Liver (tissue), 9 donors: ENCODE results near the gene XRCC1. TPM values are rescaled to one million over a fixed set of nuclear protein-coding genes. Genes with fewer than 3 reads are reported as not detected.

Experiments
- DNase-seq: peaks from one replicate; pipeline ENCODE4 v3.0.0-alpha.2; 2017; ENCODE audit warnings: low spot score
- H3K27ac ChIP-seq, 2 donors: one replicate each; pipeline ENCODE4 v1.7.0; 2013; ENCODE audit warnings: inconsistent platforms in 2 of 2, low read length in 2 of 2, control low read depth in 1 of 2, low read depth in 1 of 2, mild to moderate bottlenecking in 1 of 2
- H3K27me3 ChIP-seq, 4 donors: one replicate each; pipeline versions ENCODE4 v1.6.1 to v1.7.0; 2013; ENCODE audit warnings: low read length in 3 of 4, inconsistent platforms in 1 of 4, mild to moderate bottlenecking in 1 of 4, moderate library complexity in 1 of 4; ENCODE audit not compliant: control insufficient read depth in 4 of 4, insufficient read depth in 4 of 4
- H3K36me3 ChIP-seq, 4 donors: one replicate each; pipeline versions ENCODE4 v1.6.1 to v1.7.0; 2013; ENCODE audit warnings: low read length in 3 of 4, mild to moderate bottlenecking in 3 of 4, low read depth in 1 of 4, moderate library complexity in 1 of 4; ENCODE audit not compliant: control insufficient read depth in 4 of 4, insufficient read depth in 3 of 4
- H3K4me1 ChIP-seq, 4 donors: one replicate each; pipeline versions ENCODE4 v1.6.1 to v1.7.0; 2013; ENCODE audit warnings: low read length in 3 of 4, mild to moderate bottlenecking in 3 of 4, moderate library complexity in 1 of 4; ENCODE audit not compliant: control insufficient read depth in 4 of 4, insufficient read depth in 4 of 4
- H3K4me3 ChIP-seq, 3 donors: one replicate each; pipeline versions ENCODE4 v1.6.1 to v1.7.0; 2013; ENCODE audit warnings: low read length in 3 of 3, control low read depth in 1 of 3, low read depth in 1 of 3, mild to moderate bottlenecking in 1 of 3
- H3K9ac ChIP-seq, 2 donors: one replicate each; pipeline ENCODE4 v1.7.0; 2013; ENCODE audit warnings: low read length in 2 of 2, mild to moderate bottlenecking in 2 of 2, moderate library complexity in 2 of 2, control low read depth in 1 of 2, low read depth in 1 of 2
- H3K9me3 ChIP-seq, 4 donors: one replicate each; pipeline versions ENCODE4 v1.6.1 to v1.7.0; 2013; ENCODE audit warnings: low read length in 3 of 4; ENCODE audit not compliant: control insufficient read depth in 4 of 4
- EGR1 ChIP-seq, 2 donors: IDR thresholded peaks; 2 replicates each; pipeline ENCODE4 v1.6.1; 2016 to 2018; ENCODE audit warnings: antibody characterized with exemption in 2 of 2, low read depth in 2 of 2
- FOXA1 ChIP-seq: IDR thresholded peaks from 2 replicates; pipeline ENCODE4 v1.6.1; 2016; ENCODE audit warnings: antibody characterized with exemption
- FOXA2 ChIP-seq: IDR thresholded peaks from 2 replicates; pipeline ENCODE4 v1.6.1; 2016; ENCODE audit warnings: antibody characterized with exemption
- GABPA ChIP-seq, 2 donors: IDR thresholded peaks in 1 of 2; conservative IDR thresholded peaks in 1 of 2; 2 replicates each; pipeline ENCODE4 v1.6.1; 2016; ENCODE audit warnings: antibody characterized with exemption in 2 of 2, mild to moderate bottlenecking in 1 of 2, moderate library complexity in 1 of 2
- HNF4A ChIP-seq, 2 donors: conservative IDR thresholded peaks; 2 replicates each; pipeline ENCODE4 v1.6.1; 2016; ENCODE audit warnings: antibody characterized with exemption in 2 of 2, mild to moderate bottlenecking in 2 of 2
- HNF4G ChIP-seq: IDR thresholded peaks from 2 replicates; pipeline ENCODE4 v1.6.1; 2016; ENCODE audit warnings: antibody characterized with exemption
- JUND ChIP-seq, 2 donors: IDR thresholded peaks; 2 replicates each; pipeline ENCODE4 v1.6.1; 2016; ENCODE audit warnings: antibody characterized with exemption in 2 of 2
- NR2F2 ChIP-seq: IDR thresholded peaks from 2 replicates; pipeline ENCODE4 v1.6.1; 2016; ENCODE audit warnings: antibody characterized with exemption
- RAD21 ChIP-seq, 2 donors: IDR thresholded peaks; 2 replicates each; pipeline ENCODE4 v1.6.1; 2016; ENCODE audit warnings: antibody characterized with exemption in 2 of 2, mild to moderate bottlenecking in 2 of 2
- RXRA ChIP-seq, 2 donors: IDR thresholded peaks; 2 replicates each; pipeline ENCODE4 v1.6.1; 2017 to 2018; ENCODE audit warnings: antibody characterized with exemption in 2 of 2, mild to moderate bottlenecking in 1 of 2
- SP1 ChIP-seq: IDR thresholded peaks from 2 replicates; pipeline ENCODE4 v1.6.1; 2018; ENCODE audit warnings: antibody characterized with exemption, mild to moderate bottlenecking
- TAF1 ChIP-seq: conservative IDR thresholded peaks from 2 replicates; pipeline ENCODE4 v1.6.1; 2016; ENCODE audit warnings: antibody characterized with exemption, mild to moderate bottlenecking
- YY1 ChIP-seq: IDR thresholded peaks from 2 replicates; pipeline ENCODE4 v1.6.1; 2016; ENCODE audit warnings: antibody characterized with exemption, mild to moderate bottlenecking
- ZBTB33 ChIP-seq: IDR thresholded peaks from 2 replicates; pipeline ENCODE4 v1.6.1; 2016; ENCODE audit warnings: antibody characterized with exemption
- WGBS: extraction: QIAGEN DNeasy Blood & Tissue Kit; methylation state at CpG from one replicate; pipeline ENCODE4 v1.1.7; 2013; 5-methylcytosine and 5-hydroxymethylcytosine counted together
- polyA plus RNA-seq, 2 donors: library from polyadenylated mRNA; stranded (reverse) in 1 of 2; unstranded in 1 of 2; fragments of 200-250 nt in 1 of 2; fragments of >200 nt in 1 of 2; fragmentation: Nextera tagmentation in 1 of 2; extraction: Ambion mirVana in 1 of 2; gene quantifications; one replicate each; pipeline versions ENCODE4 v1.2.1 to v1.2.3, GENCODE V29; 2013 to 2015
- total RNA-seq, 2 donors: library from RNA; depleted of rRNA; stranded (reverse); fragments of >200 nt; gene quantifications; one replicate each; pipeline ENCODE4 v1.2.3, GENCODE V29; 2014
- TF ChIP-seq, protein P1 (sequence below): IDR thresholded peaks from 2 replicates; pipeline ENCODE4 v1.6.1; 2016; ENCODE audit warnings: antibody characterized with exemption
- TF ChIP-seq, protein P2 (sequence below): IDR thresholded peaks from 2 replicates; pipeline ENCODE4 v1.6.1; 2016; ENCODE audit warnings: antibody characterized with exemption, mild to moderate bottlenecking
- TF ChIP-seq, protein P3 (sequence below): IDR thresholded peaks from 2 replicates; pipeline ENCODE4 v1.6.1; 2016; ENCODE audit warnings: antibody characterized with exemption
- TF ChIP-seq, protein P4 (sequence below): fragments of 150-350 bp; IDR thresholded peaks from 2 replicates; pipeline ENCODE4 v1.5.1; 2017; ENCODE audit warnings: improper control_type of control experiment, low read depth, low read length; ENCODE audit not compliant: missing input control
- donor health status: healthy.
- donor health status: healthy.
- donor health status: healthy.
- donor health status: healthy.
- donor health status: healthy.

XRCC1 gene
- total and polyA plus RNA-seq, 4 donors, result 3.6 to 9.8 (median 4.9) TPM

- peaks cover 1 to 14% (median 8%) of the 10 kb centered on the region in 4 donors for H3K4me1 ChIP-seq
- H3K36me3 ChIP-seq, result peaks cover 0 to 14% (median 13%) of the 10 kb centered on the region in 4 donors
- WGBS, result 67% methylated on average over 2 of the region's 2 CpGs
- H3K9me3 ChIP-seq, result no peaks in the 10 kb centered on the region
- H3K27ac ChIP-seq, result no peak overlapping the region
- H3K4me3 ChIP-seq, result no peak overlapping the region
- TF ChIP-seq EGR1 (IDR thresholded peaks at IDR 0.05; ENCODE audit: low read depth in 2 of 2), result no peak
- TF ChIP-seq RAD21 (IDR thresholded peaks at IDR 0.05), result no peak
- no peak for TF ChIP-seq FOXA1
- no peak for TF ChIP-seq TAF1
- TF ChIP-seq, protein P1, sequence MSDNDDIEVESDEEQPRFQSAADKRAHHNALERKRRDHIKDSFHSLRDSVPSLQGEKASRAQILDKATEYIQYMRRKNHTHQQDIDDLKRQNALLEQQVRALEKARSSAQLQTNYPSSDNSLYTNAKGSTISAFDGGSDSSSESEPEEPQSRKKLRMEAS, result no peak
- TF ChIP-seq FOXA2, result no peak
- TF ChIP-seq, protein P2, sequence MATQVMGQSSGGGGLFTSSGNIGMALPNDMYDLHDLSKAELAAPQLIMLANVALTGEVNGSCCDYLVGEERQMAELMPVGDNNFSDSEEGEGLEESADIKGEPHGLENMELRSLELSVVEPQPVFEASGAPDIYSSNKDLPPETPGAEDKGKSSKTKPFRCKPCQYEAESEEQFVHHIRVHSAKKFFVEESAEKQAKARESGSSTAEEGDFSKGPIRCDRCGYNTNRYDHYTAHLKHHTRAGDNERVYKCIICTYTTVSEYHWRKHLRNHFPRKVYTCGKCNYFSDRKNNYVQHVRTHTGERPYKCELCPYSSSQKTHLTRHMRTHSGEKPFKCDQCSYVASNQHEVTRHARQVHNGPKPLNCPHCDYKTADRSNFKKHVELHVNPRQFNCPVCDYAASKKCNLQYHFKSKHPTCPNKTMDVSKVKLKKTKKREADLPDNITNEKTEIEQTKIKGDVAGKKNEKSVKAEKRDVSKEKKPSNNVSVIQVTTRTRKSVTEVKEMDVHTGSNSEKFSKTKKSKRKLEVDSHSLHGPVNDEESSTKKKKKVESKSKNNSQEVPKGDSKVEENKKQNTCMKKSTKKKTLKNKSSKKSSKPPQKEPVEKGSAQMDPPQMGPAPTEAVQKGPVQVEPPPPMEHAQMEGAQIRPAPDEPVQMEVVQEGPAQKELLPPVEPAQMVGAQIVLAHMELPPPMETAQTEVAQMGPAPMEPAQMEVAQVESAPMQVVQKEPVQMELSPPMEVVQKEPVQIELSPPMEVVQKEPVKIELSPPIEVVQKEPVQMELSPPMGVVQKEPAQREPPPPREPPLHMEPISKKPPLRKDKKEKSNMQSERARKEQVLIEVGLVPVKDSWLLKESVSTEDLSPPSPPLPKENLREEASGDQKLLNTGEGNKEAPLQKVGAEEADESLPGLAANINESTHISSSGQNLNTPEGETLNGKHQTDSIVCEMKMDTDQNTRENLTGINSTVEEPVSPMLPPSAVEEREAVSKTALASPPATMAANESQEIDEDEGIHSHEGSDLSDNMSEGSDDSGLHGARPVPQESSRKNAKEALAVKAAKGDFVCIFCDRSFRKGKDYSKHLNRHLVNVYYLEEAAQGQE, result no peak
- TF ChIP-seq YY1, result no peak
- no peak for TF ChIP-seq SP1
- TF ChIP-seq HNF4A (conservative IDR thresholded peaks at IDR 0.05), result no peak
- TF ChIP-seq RXRA (IDR thresholded peaks at IDR 0.05), result no peak
- no peak for TF ChIP-seq HNF4G
- TF ChIP-seq NR2F2, result no peak
- H3K27me3 ChIP-seq, result no peaks in the 10 kb centered on the region
- DNase-seq, result no peak
- no peak overlapping the region for H3K9ac ChIP-seq
Observed at GRCh38 chr19:43507880-43508279, 67.4 kb downstream of the XRCC1 start.

GRCh38 chr19:43506629-43507028 lies 68.7 kb downstream of the XRCC1 start:
- Histone ChIP-seq H3K4me3 (no peak overlapping the region), H3K36me3 (peaks cover 0 to 14% (median 13%) of the 10 kb centered on the region in 4 donors), H3K9ac (no peak overlapping the region), H3K4me1 (peaks cover 6 to 25% (median 12%) of the 10 kb centered on the region in 4 donors), H3K27me3 (no peaks in the 10 kb centered on the region), H3K9me3 (no peaks in the 10 kb centered on the region), H3K27ac (no peak overlapping the region)
- 96% methylated on average over 5 of the region's 5 CpGs for WGBS
- TF ChIP-seq, protein P3, sequence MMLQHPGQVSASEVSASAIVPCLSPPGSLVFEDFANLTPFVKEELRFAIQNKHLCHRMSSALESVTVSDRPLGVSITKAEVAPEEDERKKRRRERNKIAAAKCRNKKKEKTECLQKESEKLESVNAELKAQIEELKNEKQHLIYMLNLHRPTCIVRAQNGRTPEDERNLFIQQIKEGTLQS, result no peak
- no peak for TF ChIP-seq NR2F2
- TF ChIP-seq, protein P1, result no peak
- TF ChIP-seq YY1, result no peak
- TF ChIP-seq, protein P4, sequence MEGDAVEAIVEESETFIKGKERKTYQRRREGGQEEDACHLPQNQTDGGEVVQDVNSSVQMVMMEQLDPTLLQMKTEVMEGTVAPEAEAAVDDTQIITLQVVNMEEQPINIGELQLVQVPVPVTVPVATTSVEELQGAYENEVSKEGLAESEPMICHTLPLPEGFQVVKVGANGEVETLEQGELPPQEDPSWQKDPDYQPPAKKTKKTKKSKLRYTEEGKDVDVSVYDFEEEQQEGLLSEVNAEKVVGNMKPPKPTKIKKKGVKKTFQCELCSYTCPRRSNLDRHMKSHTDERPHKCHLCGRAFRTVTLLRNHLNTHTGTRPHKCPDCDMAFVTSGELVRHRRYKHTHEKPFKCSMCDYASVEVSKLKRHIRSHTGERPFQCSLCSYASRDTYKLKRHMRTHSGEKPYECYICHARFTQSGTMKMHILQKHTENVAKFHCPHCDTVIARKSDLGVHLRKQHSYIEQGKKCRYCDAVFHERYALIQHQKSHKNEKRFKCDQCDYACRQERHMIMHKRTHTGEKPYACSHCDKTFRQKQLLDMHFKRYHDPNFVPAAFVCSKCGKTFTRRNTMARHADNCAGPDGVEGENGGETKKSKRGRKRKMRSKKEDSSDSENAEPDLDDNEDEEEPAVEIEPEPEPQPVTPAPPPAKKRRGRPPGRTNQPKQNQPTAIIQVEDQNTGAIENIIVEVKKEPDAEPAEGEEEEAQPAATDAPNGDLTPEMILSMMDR, result no peak
- no peak for TF ChIP-seq FOXA1
- no peak for TF ChIP-seq EGR1 (IDR thresholded peaks at IDR 0.05; ENCODE audit: low read depth in 2 of 2)
- TF ChIP-seq FOXA2, result no peak
- TF ChIP-seq HNF4G, result no peak
- TF ChIP-seq RAD21 (IDR thresholded peaks at IDR 0.05), result no peak
- TF ChIP-seq RXRA (IDR thresholded peaks at IDR 0.05), result no peak
- no peak for TF ChIP-seq HNF4A (conservative IDR thresholded peaks at IDR 0.05)
- TF ChIP-seq TAF1, result no peak
- TF ChIP-seq ZBTB33, result no peak
- no peak for TF ChIP-seq SP1
- TF ChIP-seq, protein P2, result no peak
- no peak for TF ChIP-seq JUND (IDR thresholded peaks at IDR 0.05)
- no peak for TF ChIP-seq GABPA (IDR thresholded peaks at IDR 0.05 in 1 of 2, conservative IDR thresholded peaks at IDR 0.05 in 1 of 2)
- DNase-seq, result no peak
